TTC549 (cell line): Measurements from ENCODE around the gene DLX4.
A peak's percentile ranks its signal among the peaks of the same experiment; 100 is the strongest.

Source experiments
- FAIRE-seq: peaks from 2 replicates; lab custom pipeline; 2012; peaks lifted over from hg19 to GRCh38; lab: Jason Lieb, UNC

DLX4 gene

GRCh38 chr17:49946964-49947584 is 21.9 kb upstream of the DLX4 start:
- FAIRE-seq: no peak

GRCh38 chr17:49949634-49950033 is 19.4 kb upstream of the DLX4 start:
- no peak for FAIRE-seq

DNA sequence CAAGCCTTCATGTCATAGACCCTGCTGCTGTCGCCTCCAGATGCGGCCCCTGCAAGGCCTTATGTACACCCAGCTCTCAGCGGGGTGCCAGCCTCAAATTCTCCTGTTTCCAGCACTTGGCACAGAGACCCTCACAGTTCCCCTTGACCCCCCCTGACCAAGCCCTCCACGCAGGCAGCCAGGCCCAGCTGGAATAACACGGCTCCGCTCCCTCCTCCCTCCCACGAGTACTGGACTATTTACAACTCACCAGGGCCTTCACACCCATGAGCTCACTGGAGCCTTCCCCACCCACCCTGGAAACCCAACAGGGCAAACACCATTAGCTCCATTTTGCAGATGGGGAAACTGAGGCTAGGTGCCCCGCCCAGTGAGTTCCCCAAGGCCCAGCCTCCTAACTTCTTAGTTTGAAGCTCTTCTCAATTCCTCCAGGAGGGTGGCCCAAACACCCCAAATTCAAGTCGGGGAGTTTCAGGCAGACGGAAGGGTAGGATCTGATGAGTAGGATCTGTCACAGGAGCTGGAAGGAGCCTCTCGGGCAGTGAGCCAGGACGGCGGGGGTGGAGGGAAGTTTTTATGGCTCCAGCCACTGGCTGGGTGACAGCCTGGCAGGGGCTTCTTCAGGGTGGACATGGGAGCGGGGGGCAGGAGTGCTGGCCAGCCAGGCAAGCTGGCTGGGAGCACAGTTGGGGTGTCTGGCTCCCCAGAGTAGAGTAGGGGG is 17.5 kb upstream of the DLX4 start:
- no peak for FAIRE-seq

DNA sequence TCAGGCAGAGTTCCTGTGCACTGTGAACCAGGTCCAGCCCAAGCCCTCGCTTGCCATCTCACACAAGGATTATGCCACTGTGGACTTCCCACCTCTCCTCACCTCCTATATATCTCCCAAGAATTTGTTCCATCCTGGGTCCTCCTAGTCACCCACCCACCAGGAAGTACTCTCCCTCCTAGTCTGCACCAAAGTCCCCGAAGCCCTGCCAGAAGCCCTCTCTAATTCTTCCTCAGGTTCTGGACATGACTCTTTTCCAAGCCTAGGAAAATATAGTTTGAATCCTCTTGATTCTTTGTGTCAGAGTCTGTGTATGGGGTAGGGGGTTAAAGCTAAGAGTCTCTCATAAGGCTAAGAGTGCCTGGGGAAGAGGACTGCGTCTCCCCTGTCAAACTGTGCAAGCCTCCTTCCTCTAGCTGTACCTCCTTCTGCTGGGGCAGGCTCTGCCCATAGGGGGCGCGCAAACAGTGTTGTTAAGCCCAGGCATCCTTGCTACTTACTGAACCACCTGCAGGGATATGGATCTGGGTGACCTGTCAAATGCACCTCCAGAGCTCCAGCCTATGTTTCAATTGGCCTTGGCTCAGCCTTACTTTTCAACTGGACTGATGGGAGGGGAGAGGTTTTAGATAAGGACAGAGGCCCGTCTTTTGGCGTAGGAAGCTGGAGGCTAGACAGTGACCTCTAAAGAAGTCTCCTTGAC is 16.6 kb upstream of the DLX4 start:
- peak; percentile 28 for FAIRE-seq

GRCh38 chr17:49952912-49953497 is 16.0 kb upstream of the DLX4 start:
- FAIRE-seq: no peak

DNA sequence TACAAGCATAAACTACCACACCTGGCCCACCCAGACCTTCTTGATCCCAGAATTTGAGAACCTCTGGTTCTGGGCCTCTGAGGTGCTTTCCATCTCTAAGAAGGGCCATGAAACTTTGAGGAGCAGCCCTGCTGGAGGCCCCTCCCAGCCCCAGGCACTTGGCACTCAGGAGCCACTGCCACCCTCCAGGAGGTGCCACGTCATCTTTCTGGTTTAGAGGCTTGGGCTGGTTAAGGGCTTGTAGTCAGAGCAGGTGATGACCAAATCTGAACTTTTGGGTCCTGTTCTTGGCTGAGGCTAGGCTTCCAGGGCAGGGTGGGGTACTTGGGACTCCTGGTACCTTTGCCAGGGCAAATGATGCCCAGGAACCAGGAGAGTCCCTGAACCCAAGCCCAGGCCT is 13.8 kb upstream of the DLX4 start:
- FAIRE-seq: no peak

- FAIRE-seq: no peak
These were observed 12.2 kb upstream of the DLX4 start for GRCh38 chr17:49956780-49957179.

- FAIRE-seq: no peak
These were observed 11.6 kb upstream of the DLX4 start for GRCh38 chr17:49957350-49957749.

- FAIRE-seq: no peak
These were observed 10.3 kb upstream of the DLX4 start for GRCh38 chr17:49958723-49959122.

DNA sequence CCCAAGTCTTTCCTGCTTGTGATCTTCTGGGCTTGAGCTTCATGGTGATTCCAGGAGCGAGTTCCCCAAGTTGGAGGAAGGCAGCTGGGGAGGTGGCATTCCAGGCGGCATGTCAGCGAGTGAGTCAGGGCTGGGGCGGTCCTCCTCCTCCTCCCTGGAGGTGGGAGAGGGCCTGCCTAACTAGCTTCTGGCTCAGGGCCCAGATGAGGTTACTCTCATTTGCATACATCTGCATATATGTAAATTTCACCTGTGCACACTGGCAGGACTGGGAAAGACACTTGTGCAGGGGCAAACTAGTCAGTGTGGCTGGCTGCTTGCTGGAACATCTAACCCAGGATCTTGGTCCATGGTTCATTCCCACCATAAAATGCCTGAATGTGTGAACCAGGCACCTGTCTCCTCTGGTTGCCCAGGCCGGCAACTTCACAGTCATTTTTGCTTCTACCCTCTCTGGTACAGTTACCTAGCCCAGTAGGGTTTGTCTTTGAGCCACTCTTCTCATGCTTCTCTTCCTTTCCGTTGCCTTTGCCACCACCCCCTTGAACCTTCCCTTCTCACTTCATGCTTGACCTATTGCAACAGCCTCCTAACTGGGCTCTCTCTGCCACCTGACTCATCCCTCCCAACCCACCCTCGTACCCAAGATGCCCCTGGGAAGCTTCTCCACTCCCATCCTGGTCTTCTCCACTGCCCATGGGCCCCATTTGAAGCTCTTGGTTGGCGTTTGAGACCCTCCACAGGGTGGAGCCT is 9.6 kb upstream of the DLX4 start:
- no peak for FAIRE-seq

- FAIRE-seq: no peak
These were observed 6.2 kb upstream of the DLX4 start for GRCh38 chr17:49962599-49963308.

GRCh38 chr17:49963309-49963625 is 5.7 kb upstream of the DLX4 start:
- no peak for FAIRE-seq

DNA sequence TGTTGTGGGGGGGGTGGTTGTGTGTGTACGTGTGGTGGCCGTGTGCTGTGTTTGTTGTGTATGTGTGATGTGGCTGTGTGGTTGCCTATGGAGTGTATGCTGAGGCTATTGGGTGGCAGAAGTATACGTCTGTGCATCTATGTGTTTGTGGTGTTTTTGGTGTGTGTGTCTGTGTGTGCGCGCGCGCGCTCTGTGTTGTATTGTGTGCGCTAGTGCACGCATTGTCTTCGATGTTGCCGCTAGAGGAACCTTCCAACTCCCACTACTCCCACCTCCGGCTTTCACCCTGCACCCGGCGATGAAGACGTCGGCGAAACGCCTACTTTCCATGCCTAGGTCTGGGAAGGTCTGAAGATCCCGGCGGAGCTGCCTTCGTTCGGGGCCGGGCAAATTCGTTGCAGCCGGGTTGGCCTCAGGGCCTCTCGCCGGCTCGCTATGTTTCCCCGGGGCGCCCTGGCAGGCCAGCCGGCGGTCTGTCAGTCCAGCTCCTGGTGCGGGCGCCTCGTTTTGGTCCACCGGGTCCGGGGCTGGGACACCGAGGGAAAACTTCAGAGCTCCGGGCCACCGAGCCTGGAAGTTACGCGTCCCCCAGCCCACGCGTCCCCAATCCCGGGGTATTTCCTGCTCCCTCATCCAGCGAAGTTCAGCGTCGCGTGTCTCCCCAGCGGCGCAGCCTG is 5.2 kb upstream of the DLX4 start:
- no peak for FAIRE-seq

GRCh38 chr17:49964303-49964768 is 4.7 kb upstream of the DLX4 start:
- FAIRE-seq: no peak

GRCh38 chr17:49964769-49965523 is 4.0 kb upstream of the DLX4 start:
- no peak for FAIRE-seq

- FAIRE-seq: no peak
These were observed 3.5 kb upstream of the DLX4 start for GRCh38 chr17:49965524-49965909.

- FAIRE-seq: no peak
These were observed 2.2 kb upstream of the DLX4 start for GRCh38 chr17:49966767-49967166.

- no peak for FAIRE-seq
These were observed 1.8 kb upstream of the DLX4 start for GRCh38 chr17:49967205-49967604.

GRCh38 chr17:49967621-49968404 is 1.2 kb upstream of the DLX4 start:
- no peak for FAIRE-seq
